Body of pancreas (tissue), 4 donors: ENCODE results near the gene PDCD10. TPM values are rescaled to one million over a fixed set of nuclear protein-coding genes. Genes with fewer than 3 reads are reported as not detected.

ENCODE experiments used
- ATAC-seq: fragments of 150-250 bp; one replicate; pipeline ENCODE4 v1.9.1; 2016
- DNase-seq, 4 donors: peaks; one replicate each; pipeline ENCODE4 v3.0.0-alpha.2; 2019
- H3K27ac ChIP-seq, 4 donors: fragments of 200-600 bp; sonication (generic); 1 replicate in 3 of 4; 2 replicates in 1 of 4; pipeline versions ENCODE4 v1.5.1 to v1.6.1; 2016 to 2019; ENCODE audit warnings: mild to moderate bottlenecking in 1 of 4, mixed read lengths in 1 of 4, moderate library complexity in 1 of 4
- H3K27me3 ChIP-seq, 2 donors: fragments of 200-600 bp; sonication (generic); one replicate each; pipeline ENCODE4 v1.6.0; 2016; ENCODE audit warnings: mild to moderate bottlenecking in 1 of 2
- H3K36me3 ChIP-seq, 2 donors: fragments of 200-600 bp; sonication (generic); replicated peaks in 1 of 2; 2 replicates each; pipeline ENCODE4 v1.5.1; 2016; ENCODE audit warnings: low read depth in 2 of 2; ENCODE audit not compliant: insufficient read depth in 1 of 2
- H3K4me1 ChIP-seq: fragments of 200-600 bp; sonication (generic); one replicate; pipeline ENCODE4 v1.6.0; 2016
- H3K4me3 ChIP-seq, 2 donors: fragments of 200-600 bp; sonication (generic); 1 replicate in 1 of 2; 2 replicates in 1 of 2; pipeline ENCODE4 v1.5.1; 2016 to 2019
- H3K9me3 ChIP-seq, 3 donors: fragments of 200-600 bp; sonication (generic); 1 replicate in 2 of 3; 2 replicates in 1 of 3; pipeline ENCODE4 v1.5.1; 2016
- CTCF ChIP-seq, 7 experiments: fragments of 450-650 bp in 4 of 7; fragments of 200-600 bp in 3 of 7; sonication (generic) in 3 of 7; IDR thresholded peaks; one replicate each; pipeline ENCODE4 v1.5.1; 2016 to 2019; ENCODE audit warnings: antibody characterized with exemption in 7 of 7
- POLR2A ChIP-seq, 3 donors: fragments of 450-650 bp; IDR thresholded peaks; one replicate each; pipeline ENCODE4 v1.6.1; 2016; ENCODE audit warnings: antibody characterized with exemption in 3 of 3, mild to moderate bottlenecking in 2 of 3
- WGBS, 2 donors: methylation state at CpG; one replicate each; pipeline ENCODE4 v1.1.5; 2017; 5-methylcytosine and 5-hydroxymethylcytosine counted together
- intact Hi-C: fragments of 100-400 bp; cut with DNase I; formaldehyde crosslinking; loops from one replicate; pipeline ENCODE4 v1.15.1; 2023
- small RNA-seq: library from RNA; depleted of rRNA; stranded (forward); fragments of <200 nt; gene quantifications from one replicate; pipeline ENCODE3, GENCODE V24; 2016
- total RNA-seq, 2 donors: library from RNA; depleted of rRNA; stranded (reverse); fragments of >200 nt; gene quantifications; one replicate each; pipeline ENCODE4 v1.1.0, GENCODE V29; 2016

PDCD10 gene
- total RNA-seq, 2 donors from 2014 or later = 24.4 to 36.1 TPM

GRCh38 chr3:167649746-167650145 is 84.9 kb downstream of the PDCD10 start:
- no peaks in the 10 kb centered on the region for H3K9me3 ChIP-seq
- H3K27ac ChIP-seq = no peak overlapping the region
- intact Hi-C loops = no loop called here
- DNase-seq (peak in 1 of 4 donors; percentile 7), ATAC-seq (no peak)
- no peak overlapping the region for H3K4me3 ChIP-seq
- TF ChIP-seq POLR2A (IDR thresholded peaks at IDR 0.05) = no peak
- TF ChIP-seq CTCF (IDR thresholded peaks at IDR 0.05) = no peak
- no peaks in the 10 kb centered on the region for H3K36me3 ChIP-seq
- no peaks in the 10 kb centered on the region for H3K27me3 ChIP-seq
- 23 to 33% methylated on average over 1 of the region's 1 CpG for WGBS, 2 donors
- H3K4me1 ChIP-seq = no peaks in the 10 kb centered on the region

GRCh38 chr3:167644611-167645010 is 90.1 kb downstream of the PDCD10 start:
- WGBS, 2 donors = 41 to 64% methylated on average over 1 of the region's 1 CpG
- Histone ChIP-seq H3K27ac (no peak overlapping the region), H3K4me1 (no peaks in the 10 kb centered on the region), H3K4me3 (no peak overlapping the region), H3K36me3 (no peaks in the 10 kb centered on the region), H3K9me3 (no peaks in the 10 kb centered on the region), H3K27me3 (no peaks in the 10 kb centered on the region)
- no peak for ATAC-seq
- TF ChIP-seq POLR2A (IDR thresholded peaks at IDR 0.05) (no peak), CTCF (IDR thresholded peaks at IDR 0.05) (no peak)
- intact Hi-C loops = no loop called here
- no peak for DNase-seq

Small RNA genes within 50 kb of the gene (small RNA-seq; reads per million reads assigned to genes)
- gene HMGN1P8 = not detected

Other genes starting within 250 kb of the PDCD10 start
- 1 to 10 TPM in 1 of 2 donors, under 1 TPM in 1; 0.78 to 2.3 TPM for gene WDR49, start 81.0 kb downstream of the PDCD10 start, total RNA-seq
- gene SERPINI1, start 829 bp upstream of the PDCD10 start, total RNA-seq = 10 to 100 TPM; 10.2 to 20.0 TPM